Fibroblast of the aortic adventitia (primary cell): Measurements from ENCODE around the gene SULT1C4. TPM values are rescaled to one million over a fixed set of nuclear protein-coding genes. Genes with fewer than 3 reads are reported as not detected.

ENCODE experiments used
- DNase-seq: peaks from one replicate; pipeline ENCODE4 v3.0.0-alpha.2; 2010; ENCODE audit warnings: low read depth
- H3K4me3 ChIP-seq: 2 replicates; pipeline ENCODE4 v1.5.1; 2011; ENCODE audit warnings: low read depth, mild to moderate bottlenecking, control low read depth, low read length, moderate library complexity
- total RNA-seq: library from RNA; depleted of rRNA; stranded (reverse); fragments of >200 nt; gene quantifications from 2 replicates; pipeline ENCODE4 v1.2.3, GENCODE V29; 2012; ENCODE audit warnings: low replicate concordance
- TF ChIP-seq, protein P1 (sequence below): IDR thresholded peaks from 2 replicates; pipeline ENCODE4 v1.5.1; 2011; ENCODE audit warnings: mild to moderate bottlenecking, low read length, control low read depth, inconsistent platforms; ENCODE audit not compliant: insufficient read depth

The SULT1C4 gene
- total RNA-seq, 1 donor: not detected

DNA sequence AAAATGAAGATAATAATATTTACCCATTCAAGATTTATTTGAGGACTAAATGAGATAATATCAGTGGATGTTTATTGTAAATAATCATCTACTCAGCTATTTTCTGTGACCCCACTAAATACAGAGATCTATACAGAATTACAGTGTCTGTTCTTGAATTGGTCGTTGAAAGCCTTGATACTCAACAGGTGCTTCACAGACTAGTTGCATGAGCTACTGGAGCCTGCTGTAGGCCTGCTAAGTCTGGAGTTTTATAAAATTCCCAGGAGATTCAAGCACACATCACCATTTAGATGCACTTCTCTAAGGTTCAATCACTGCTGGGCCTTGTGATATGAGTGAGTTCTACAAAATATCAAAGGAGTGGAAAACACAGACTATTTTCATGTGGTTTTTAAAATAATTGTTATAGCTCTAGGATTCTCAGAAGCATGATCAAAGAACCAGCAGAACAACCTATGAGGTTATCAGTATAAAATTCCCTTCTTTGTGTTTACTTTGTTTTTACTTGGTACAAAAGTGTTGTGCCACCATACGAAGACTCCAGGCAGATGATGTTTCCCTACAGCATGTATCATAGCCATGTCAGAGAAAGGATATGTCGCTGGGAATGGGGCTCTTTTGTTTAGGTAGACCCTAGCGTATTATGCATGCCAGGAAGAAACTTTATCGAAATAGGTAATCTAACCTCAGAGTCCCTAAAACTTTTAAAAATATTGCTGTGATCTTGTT, 7.1 kb downstream of the SULT1C4 start:
- no peak for DNase-seq
- TF ChIP-seq, protein P1, sequence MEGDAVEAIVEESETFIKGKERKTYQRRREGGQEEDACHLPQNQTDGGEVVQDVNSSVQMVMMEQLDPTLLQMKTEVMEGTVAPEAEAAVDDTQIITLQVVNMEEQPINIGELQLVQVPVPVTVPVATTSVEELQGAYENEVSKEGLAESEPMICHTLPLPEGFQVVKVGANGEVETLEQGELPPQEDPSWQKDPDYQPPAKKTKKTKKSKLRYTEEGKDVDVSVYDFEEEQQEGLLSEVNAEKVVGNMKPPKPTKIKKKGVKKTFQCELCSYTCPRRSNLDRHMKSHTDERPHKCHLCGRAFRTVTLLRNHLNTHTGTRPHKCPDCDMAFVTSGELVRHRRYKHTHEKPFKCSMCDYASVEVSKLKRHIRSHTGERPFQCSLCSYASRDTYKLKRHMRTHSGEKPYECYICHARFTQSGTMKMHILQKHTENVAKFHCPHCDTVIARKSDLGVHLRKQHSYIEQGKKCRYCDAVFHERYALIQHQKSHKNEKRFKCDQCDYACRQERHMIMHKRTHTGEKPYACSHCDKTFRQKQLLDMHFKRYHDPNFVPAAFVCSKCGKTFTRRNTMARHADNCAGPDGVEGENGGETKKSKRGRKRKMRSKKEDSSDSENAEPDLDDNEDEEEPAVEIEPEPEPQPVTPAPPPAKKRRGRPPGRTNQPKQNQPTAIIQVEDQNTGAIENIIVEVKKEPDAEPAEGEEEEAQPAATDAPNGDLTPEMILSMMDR: no peak
- no peak overlapping the region for H3K4me3 ChIP-seq

DNA sequence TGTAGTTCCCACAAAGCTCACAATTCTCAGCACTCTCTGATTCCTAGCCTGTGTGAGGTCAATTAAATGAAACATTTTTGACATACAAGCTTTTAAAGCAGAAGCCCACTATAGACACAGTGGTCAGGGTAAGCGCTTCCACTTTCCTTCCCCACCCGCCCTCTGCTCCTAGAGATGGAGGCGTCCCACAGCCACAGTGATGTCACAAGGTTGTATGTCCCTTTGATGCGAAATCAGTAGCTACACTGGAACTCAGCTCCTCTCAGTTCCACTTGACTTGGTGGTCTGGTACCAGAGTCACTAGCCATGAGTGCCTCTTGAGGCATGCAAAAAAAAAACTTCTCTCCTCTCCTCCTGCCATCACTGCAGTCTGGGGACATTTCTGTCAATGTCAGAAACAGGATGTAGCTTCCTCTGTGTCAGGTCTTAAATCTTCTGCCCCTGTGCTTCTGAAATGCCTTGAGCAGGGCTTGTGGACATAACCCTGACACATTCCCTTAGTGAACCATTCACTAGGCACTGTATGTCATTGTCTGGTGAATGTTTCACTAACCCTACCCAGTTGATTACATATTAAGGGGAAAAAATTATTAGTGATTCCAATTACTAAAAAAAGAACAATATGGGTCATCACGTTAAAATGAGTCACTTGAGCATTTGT, 7.8 kb downstream of the SULT1C4 start:
- DNase-seq: no peak
- H3K4me3 ChIP-seq: no peak overlapping the region
- TF ChIP-seq, protein P1: no peak

GRCh38 chr2:108388045-108388444, 10.3 kb downstream of the SULT1C4 start:
- no peak overlapping the region for H3K4me3 ChIP-seq
- DNase-seq: no peak
- TF ChIP-seq, protein P1: no peak

GRCh38 chr2:108390340-108390739, 12.6 kb downstream of the SULT1C4 start:
- TF ChIP-seq, protein P1: no peak
- no peak overlapping the region for H3K4me3 ChIP-seq
- no peak for DNase-seq

DNA sequence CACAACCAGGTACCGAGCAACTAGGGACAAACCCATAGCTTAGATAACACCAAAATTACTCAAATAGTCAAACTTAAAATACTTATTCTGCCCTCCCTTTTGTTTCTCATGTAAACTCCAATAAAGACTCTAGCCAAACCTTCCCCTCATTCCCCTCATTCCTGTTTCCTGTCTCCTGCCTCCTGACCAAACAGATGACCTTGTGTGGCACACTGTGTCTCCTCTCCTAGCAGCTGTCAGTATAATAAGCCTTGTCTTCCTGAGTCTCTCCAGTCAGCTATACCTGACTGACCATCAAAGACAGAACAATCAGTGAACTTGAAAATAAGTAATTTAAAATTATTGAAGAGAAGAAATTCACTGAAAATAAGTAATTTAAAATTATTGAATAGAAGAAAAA, 14.3 kb downstream of the SULT1C4 start:
- TF ChIP-seq, protein P1: no peak
- no peak overlapping the region for H3K4me3 ChIP-seq
- DNase-seq: no peak

- TF ChIP-seq, protein P1: no peak
- DNase-seq: no peak
- no peak overlapping the region for H3K4me3 ChIP-seq
Observed at GRCh38 chr2:108393197-108393596, 15.4 kb downstream of the SULT1C4 start.
